Measurements from ENCODE around the gene PISD. TPM values are rescaled to one million over a fixed set of nuclear protein-coding genes. Genes with fewer than 3 reads are reported as not detected.
"Not testable (repeated sequence)": the region's sequence is repeated elsewhere in the genome, so short reads cannot be mapped to it uniquely, and the experiment has no call there.

The PISD gene
- total RNA-seq (10 to 100 TPM; 18.8 to 60.2 (median 34.1) TPM), polyA plus RNA-seq (10 to 100 TPM; 12.0 to 19.4 TPM)
- long read RNA-seq, donor 1, transcript PISD-209 (8 exons, 1,963 nt), result major isoform, 57 of 165 reads
- long read RNA-seq, donor 1, partial matches to known transcripts, result 19 of 165 reads
- long read RNA-seq, donor 1, other reads (novel, unspliced or antisense), result 80 of 165 reads
- long read RNA-seq, donor 2, transcript PISD-209 (8 exons, 1,963 nt), result major isoform, 8 of 8 reads
- long read RNA-seq, donor 2, partial matches to known transcripts, result 0 of 8 reads
- long read RNA-seq, donor 2, other reads (novel, unspliced or antisense), result 0 of 8 reads
- long read RNA-seq, donor 3, transcript PISD-209 (8 exons, 1,963 nt), result major isoform, 28 of 69 reads
- long read RNA-seq, donor 3, partial matches to known transcripts, result 9 of 69 reads
- long read RNA-seq, donor 3, other reads (novel, unspliced or antisense), result 32 of 69 reads

DNA sequence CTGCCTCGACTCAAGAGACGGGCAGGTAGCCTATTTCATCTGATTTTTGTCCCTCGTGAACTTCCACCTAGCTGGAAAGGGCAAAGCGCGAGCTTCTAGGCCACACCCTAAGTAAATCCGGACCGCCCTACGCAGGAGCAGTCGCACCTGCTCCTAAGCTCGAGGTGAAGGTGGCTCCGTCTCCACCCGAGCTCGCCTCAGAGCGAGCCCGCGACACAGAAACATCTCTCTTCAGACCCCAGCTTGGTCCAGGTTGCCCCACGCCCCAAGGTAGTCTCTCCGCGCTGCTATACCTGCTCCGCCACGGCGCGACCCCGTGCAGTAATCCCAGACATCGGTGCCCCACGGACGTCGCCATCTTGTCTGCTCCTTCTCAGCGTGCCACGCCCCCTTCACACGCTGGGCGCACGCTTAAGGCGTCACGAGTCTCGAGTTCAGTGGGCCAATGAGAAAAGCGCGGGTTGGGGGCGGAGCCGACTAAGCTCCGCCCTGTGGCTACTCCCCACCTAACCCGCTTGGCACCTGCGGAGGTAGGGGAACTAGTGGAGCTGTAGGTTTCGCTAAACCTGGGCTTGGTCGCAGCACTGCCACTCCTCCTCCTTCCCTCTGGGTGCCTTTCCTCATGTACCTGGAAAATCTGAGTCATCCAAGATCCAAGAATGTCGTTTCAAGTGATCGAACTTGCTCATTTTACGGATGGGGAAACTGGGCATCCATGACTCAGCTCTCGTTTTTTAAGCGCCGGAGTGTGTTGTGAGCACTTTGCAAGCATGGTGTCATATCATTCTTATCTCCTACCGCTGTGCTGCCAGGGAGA is at the start of gene PISD:
TSS of gene PISD (minus strand) at position 365 of the 817 bp plus-strand sequence. CDS start at position 358, 7 bp downstream.
- Histone ChIP-seq H3K4me1 (ENCODE audit: insufficient read depth) (peaks cover 5% of the 10 kb centered on the region), H3K9me3 (no peaks in the 10 kb centered on the region), H3K36me3 (no peaks in the 10 kb centered on the region), H3K4me3 (peak within 1 kb of the TSS; percentile 53), H3K27me3 (no peaks in the 10 kb centered on the region), H3K27ac (peak within 1 kb of the TSS in 1 of 2 donors; percentile 48)
- DNase-seq, result peak; percentile 93 to 97 (median 95)
- intact Hi-C loops (cut with DNase I), result no loop called here
- peak; percentile 40 for TF ChIP-seq POLR2A (IDR thresholded peaks at IDR 0.05)
- TF ChIP-seq, protein P1, sequence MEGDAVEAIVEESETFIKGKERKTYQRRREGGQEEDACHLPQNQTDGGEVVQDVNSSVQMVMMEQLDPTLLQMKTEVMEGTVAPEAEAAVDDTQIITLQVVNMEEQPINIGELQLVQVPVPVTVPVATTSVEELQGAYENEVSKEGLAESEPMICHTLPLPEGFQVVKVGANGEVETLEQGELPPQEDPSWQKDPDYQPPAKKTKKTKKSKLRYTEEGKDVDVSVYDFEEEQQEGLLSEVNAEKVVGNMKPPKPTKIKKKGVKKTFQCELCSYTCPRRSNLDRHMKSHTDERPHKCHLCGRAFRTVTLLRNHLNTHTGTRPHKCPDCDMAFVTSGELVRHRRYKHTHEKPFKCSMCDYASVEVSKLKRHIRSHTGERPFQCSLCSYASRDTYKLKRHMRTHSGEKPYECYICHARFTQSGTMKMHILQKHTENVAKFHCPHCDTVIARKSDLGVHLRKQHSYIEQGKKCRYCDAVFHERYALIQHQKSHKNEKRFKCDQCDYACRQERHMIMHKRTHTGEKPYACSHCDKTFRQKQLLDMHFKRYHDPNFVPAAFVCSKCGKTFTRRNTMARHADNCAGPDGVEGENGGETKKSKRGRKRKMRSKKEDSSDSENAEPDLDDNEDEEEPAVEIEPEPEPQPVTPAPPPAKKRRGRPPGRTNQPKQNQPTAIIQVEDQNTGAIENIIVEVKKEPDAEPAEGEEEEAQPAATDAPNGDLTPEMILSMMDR (IDR thresholded peaks at IDR 0.05), result no peak
- 2 to 3% (median 3%) methylated on average over 52 of the region's 52 CpGs for WGBS, 3 donors

DNA sequence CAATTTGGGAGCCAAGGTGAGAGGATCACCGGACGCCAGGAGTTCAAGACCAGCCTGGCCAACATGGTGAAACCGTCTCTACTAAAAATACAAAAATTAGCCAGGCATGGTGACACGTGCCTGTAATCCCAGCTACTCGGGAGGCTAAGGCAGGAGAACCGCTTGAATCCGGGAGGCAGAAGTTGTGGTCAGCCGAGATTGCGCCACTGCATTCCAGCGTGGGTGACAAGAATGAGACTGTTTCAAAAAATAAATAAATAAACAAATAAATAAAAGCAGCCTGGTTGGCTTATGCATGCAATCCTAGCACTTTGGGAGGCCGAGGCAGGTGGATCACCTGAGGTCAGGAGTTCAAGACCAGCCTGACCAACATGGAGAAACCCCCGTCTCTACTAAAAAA is 49.2 kb upstream of the PISD start:
- intact Hi-C loops (cut with DNase I); DNase-seq; H3K4me3 ChIP-seq; H3K27me3 ChIP-seq; H3K27ac ChIP-seq; H3K36me3 ChIP-seq; H3K9me3 ChIP-seq; H3K4me1 ChIP-seq (ENCODE audit: insufficient read depth): not testable (repeated sequence)
- WGBS, 3 donors, result 88 to 93% (median 93%) methylated on average over 12 of the region's 12 CpGs

DNA sequence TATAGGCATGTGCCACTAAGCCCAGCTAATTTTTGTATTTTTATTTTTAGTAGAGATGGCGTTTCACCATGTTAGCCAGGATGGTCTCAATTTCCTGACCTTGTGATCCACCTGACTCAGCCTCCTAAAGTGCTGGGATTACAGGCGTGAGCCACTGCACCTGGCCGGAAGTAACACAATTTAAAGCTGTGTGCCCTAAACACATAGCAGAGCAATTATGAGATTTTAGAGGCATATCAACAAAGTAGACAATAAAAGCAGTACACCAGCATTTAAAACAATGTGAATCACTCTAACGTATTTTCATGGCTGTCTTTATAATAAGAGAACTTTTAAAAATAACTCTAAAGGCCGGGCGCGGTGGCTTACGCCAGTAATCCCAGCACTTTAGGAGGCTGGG is 45.5 kb upstream of the PISD start:
- Histone ChIP-seq H3K4me1 (ENCODE audit: insufficient read depth) (no peaks in the 10 kb centered on the region), H3K27ac (no peak overlapping the region), H3K9me3 (no peaks in the 10 kb centered on the region), H3K4me3 (no peak overlapping the region), H3K36me3 (no peaks in the 10 kb centered on the region), H3K27me3 (no peaks in the 10 kb centered on the region)
- TF ChIP-seq, protein P1 (IDR thresholded peaks at IDR 0.05), result no peak
- no peak for TF ChIP-seq POLR2A (IDR thresholded peaks at IDR 0.05)
- TF ChIP-seq EP300 (IDR thresholded peaks at IDR 0.05), result no peak
- DNase-seq, result no peak
- WGBS, 3 donors, result 80 to 88% (median 86%) methylated on average over 8 of the region's 8 CpGs
- intact Hi-C loops (cut with DNase I), result no loop called here

DNA sequence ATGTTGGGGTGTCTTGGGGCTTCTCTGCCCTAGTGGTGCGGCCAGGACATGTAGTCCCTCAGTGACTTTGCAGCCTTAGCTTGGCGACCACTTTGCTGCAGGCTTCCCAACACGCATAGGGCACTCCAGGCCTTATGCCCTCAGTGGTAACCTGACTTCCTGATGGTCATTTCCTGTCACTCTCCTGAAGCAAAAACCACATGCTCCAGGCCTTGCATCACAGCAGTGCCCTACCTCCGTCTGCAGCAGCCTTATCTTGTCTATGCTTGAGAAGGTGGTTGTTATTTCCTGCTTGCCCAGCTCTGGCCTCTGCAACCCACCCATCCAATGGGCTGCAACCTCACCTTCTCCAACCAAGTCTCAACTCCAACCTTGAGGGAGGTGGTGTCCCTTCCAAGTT is 33.4 kb upstream of the PISD start:
- H3K9me3 ChIP-seq, result no peaks in the 10 kb centered on the region
- 89 to 94% (median 90%) methylated on average over 4 of the region's 4 CpGs for WGBS, 3 donors
- DNase-seq, result no peak
- no peaks in the 10 kb centered on the region for H3K27me3 ChIP-seq
- H3K36me3 ChIP-seq, result no peaks in the 10 kb centered on the region
- no peaks in the 10 kb centered on the region for H3K4me1 ChIP-seq (ENCODE audit: insufficient read depth)
- no peak overlapping the region for H3K4me3 ChIP-seq
- intact Hi-C loops (cut with DNase I), result no loop called here
- TF ChIP-seq, protein P1 (IDR thresholded peaks at IDR 0.05), result no peak
- no peak for TF ChIP-seq POLR2A (IDR thresholded peaks at IDR 0.05)
- no peak for TF ChIP-seq EP300 (IDR thresholded peaks at IDR 0.05)
- H3K27ac ChIP-seq, result no peak overlapping the region

DNA sequence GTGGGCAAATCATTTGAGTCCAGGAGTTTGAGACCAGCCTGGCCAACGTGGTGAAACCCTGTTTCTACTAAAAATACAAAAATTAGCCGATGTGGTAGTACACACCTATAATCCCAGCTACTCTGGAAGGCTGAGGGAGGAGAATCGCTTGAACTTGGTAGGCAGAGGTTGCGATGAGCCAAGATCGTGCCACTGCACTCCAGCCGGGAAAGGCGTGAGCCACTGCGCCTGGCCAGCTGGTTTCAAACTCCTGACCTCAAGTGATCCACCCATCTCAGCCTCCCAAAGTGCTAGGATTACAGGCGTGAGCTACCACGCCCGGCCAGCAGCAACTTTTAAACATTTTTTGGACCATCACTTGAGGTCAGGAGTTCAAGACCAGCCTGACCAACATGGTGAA is 32.0 kb upstream of the PISD start:
- 96 to 98% (median 97%) methylated on average over 11 of the region's 11 CpGs for WGBS, 3 donors
- H3K9me3 ChIP-seq; H3K27me3 ChIP-seq; H3K4me1 ChIP-seq (ENCODE audit: insufficient read depth); H3K27ac ChIP-seq; intact Hi-C loops (cut with DNase I); DNase-seq; H3K36me3 ChIP-seq; H3K4me3 ChIP-seq: not testable (repeated sequence)
